Measurements from ENCODE around the gene CNN1. TPM values are rescaled to one million over a fixed set of nuclear protein-coding genes. Genes with fewer than 3 reads are reported as not detected.
A peak's percentile ranks its signal among the peaks of the same experiment; 100 is the strongest.

CNN1 gene
- polyA plus RNA-seq (2011; rRNA removed) (0.62 and 0.89 TPM in 2 replicates), polyA plus RNA-seq (2017; fragmentation: RNase III; extraction: RNeasy Plus Mini Kit Qiagen cat#74134 plus additional on column Dnase treatment) (0.96 to 1.0 TPM (median 1.00 TPM) in 3 replicates), polyA minus RNA-seq (2011; rRNA and poly(A)+ RNA removed) (0.33 and 0.68 TPM in 2 replicates)
- 1.2 and 1.5 TPM in 2 replicates for polyA plus RNA-seq (2012; cell fraction: cytosol; rRNA removed)
- polyA plus RNA-seq (2012; cell fraction: nucleus; rRNA removed): 1.4 and 1.6 TPM in 2 replicates

GRCh38 chr19:11538232-11539036 is at the start of gene CNN1:
CNN1 (plus strand) TSS chr19:11538851; CDS start chr19:11538928, 77 bp downstream.
- 53% methylated on average over 20 of the region's 21 CpGs for WGBS (ENCODE audit: missing lambda C conversion rate)
- FAIRE-seq: no peak
- H3K27ac ChIP-seq: peak within 1 kb of the TSS in 1 of 2 experiments; percentile 65; a peak in 2 of 6 replicates
- CTCF ChIA-PET: interaction anchor here (1.0 kb wide), 1 partner anchor 8 kb away, joined by 4 read pairs; no protein-coding TSS in a partner anchor
- POLR2A ChIA-PET: no interaction called here
- H3K9me3 ChIP-seq: no peaks in the 10 kb centered on the region
- no peak for TF ChIP-seq REST (IDR thresholded peaks at IDR 0.05)
- no peak for TF ChIP-seq ZSCAN20 (CRISPR knock-in tag; IDR thresholded peaks at IDR 0.05)
- peak within 1 kb of the TSS; percentile 28; the same call in 1 of the 3 replicates for H3K4me2 ChIP-seq
- peaks cover 15% of the 10 kb centered on the region; the same call in 2 of the 3 replicates for H3K4me1 ChIP-seq
- H3K4me3 ChIP-seq: no peak within 1 kb of the TSS
- DNase-seq (ENCODE audit: low read depth in 1 of 2, low spot score in 1 of 2): no peak
- ATAC-seq: peak in 1 of 2 experiments; percentile 9; a peak in 1 of 6 replicates

GRCh38 chr19:11489378-11489777 is 49.3 kb upstream of the CNN1 start:
- POLR2A ChIA-PET: no interaction called here

GRCh38 chr19:11494634-11495285 is 43.9 kb upstream of the CNN1 start:
- ATAC-seq: no peak
- POLR2A ChIA-PET: no interaction called here

More at GRCh38 chr19:11489378-11489777, 49.3 kb upstream of the CNN1 start:
- H3K4me2 ChIP-seq: no peak overlapping the region
- no peak for DNase-seq (ENCODE audit: low read depth in 1 of 2, low spot score in 1 of 2)
- no peak for ATAC-seq
- H3K27ac ChIP-seq: no peak overlapping the region
- WGBS (ENCODE audit: missing lambda C conversion rate): 91% methylated on average over 7 of the region's 7 CpGs
- TF ChIP-seq E2F6 (IDR thresholded peaks at IDR 0.05; ENCODE audit: borderline replicate concordance, low read depth) (no peak), USF2 (IDR thresholded peaks at IDR 0.05) (no peak), NPAS2 (CRISPR knock-in tag; IDR thresholded peaks at IDR 0.05; ENCODE audit: borderline replicate concordance) (no peak), SMC3 (IDR thresholded peaks at IDR 0.05) (no peak), CHD4 (IDR thresholded peaks at IDR 0.05; ENCODE audit: borderline replicate concordance) (no peak), CHD2 (IDR thresholded peaks at IDR 0.05; ENCODE audit: low read length, partially characterized antibody) (no peak), HEYL (CRISPR knock-in tag; IDR thresholded peaks at IDR 0.05) (no peak), RAD21 (conservative IDR thresholded peaks at IDR 0.05 in 1 of 2, IDR thresholded peaks at IDR 0.05 in 1 of 2) (no peak), HES2 (IDR thresholded peaks at IDR 0.05) (no peak)
- CTCF ChIA-PET: interaction anchor here (0.6 to 2.3 kb wide), 2 partner anchors 7 to 82 kb away, joined by 3 to 14 read pairs; no protein-coding TSS in a partner anchor
- H3K4me3 ChIP-seq: no peak overlapping the region
- no peaks in the 10 kb centered on the region for H3K9me3 ChIP-seq
- no peak for FAIRE-seq
- no peaks in the 10 kb centered on the region for H3K4me1 ChIP-seq

More at GRCh38 chr19:11494634-11495285, 43.9 kb upstream of the CNN1 start:
- no peak for TF ChIP-seq RFX5 (IDR thresholded peaks at IDR 0.05)
- no peak for TF ChIP-seq CEBPB (IDR thresholded peaks at IDR 0.05)
- no peak for TF ChIP-seq EHF (CRISPR knock-in tag; IDR thresholded peaks at IDR 0.05)
- TF ChIP-seq BHLHE40 (IDR thresholded peaks at IDR 0.05; ENCODE audit: low read depth, low read length): no peak
- TF ChIP-seq RCOR1 (IDR thresholded peaks at IDR 0.05; ENCODE audit: low read depth, low read length): no peak
- TF ChIP-seq MYC (IDR thresholded peaks at IDR 0.05; ENCODE audit: borderline replicate concordance, low read length): no peak
- no peak for TF ChIP-seq SREBF2 (IDR thresholded peaks at IDR 0.05)
- TF ChIP-seq BCL3 (IDR thresholded peaks at IDR 0.05): no peak
- peaks cover 4% of the 10 kb centered on the region for H3K4me1 ChIP-seq
- FAIRE-seq (no peak), DNase-seq (ENCODE audit: low read depth in 1 of 2, low spot score in 1 of 2) (no peak)
- CTCF ChIA-PET: interaction anchor here (0.6 to 4.3 kb wide), 7 partner anchors 8 to 230 kb away, joined by 3 to 26 read pairs (median 4); no protein-coding TSS in a partner anchor
- H3K27ac ChIP-seq: no peak overlapping the region
- H3K4me2 ChIP-seq: no peak overlapping the region
- 95% methylated on average over 18 of the region's 27 CpGs for WGBS (ENCODE audit: missing lambda C conversion rate)
- no peak overlapping the region for H3K4me3 ChIP-seq
- no peaks in the 10 kb centered on the region for H3K9me3 ChIP-seq

Measured in A549 (cell line).